ENCODE measurements around the gene TMPRSS11A.

DNA sequence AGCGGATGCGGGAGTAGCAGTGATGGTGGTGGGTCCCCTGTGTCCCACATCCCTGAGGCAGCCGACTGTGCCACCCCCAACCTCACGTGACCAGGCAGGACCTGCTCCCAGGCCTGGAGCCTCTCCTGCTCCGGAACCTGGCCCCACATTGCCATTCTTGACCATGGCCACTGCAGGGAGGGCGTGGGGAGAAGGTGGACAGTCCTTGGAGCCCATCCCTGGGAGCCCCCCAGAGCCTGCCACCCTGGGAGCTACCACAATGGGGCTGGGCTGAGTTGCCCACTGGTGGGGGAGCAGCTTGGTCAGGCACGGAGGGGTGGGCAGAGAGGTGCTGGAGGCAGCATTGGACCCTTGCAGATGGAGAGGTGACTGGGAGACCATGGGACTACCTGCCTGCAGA is 36.8 kb downstream of the TMPRSS11A start:
- TF ChIP-seq, protein P1, sequence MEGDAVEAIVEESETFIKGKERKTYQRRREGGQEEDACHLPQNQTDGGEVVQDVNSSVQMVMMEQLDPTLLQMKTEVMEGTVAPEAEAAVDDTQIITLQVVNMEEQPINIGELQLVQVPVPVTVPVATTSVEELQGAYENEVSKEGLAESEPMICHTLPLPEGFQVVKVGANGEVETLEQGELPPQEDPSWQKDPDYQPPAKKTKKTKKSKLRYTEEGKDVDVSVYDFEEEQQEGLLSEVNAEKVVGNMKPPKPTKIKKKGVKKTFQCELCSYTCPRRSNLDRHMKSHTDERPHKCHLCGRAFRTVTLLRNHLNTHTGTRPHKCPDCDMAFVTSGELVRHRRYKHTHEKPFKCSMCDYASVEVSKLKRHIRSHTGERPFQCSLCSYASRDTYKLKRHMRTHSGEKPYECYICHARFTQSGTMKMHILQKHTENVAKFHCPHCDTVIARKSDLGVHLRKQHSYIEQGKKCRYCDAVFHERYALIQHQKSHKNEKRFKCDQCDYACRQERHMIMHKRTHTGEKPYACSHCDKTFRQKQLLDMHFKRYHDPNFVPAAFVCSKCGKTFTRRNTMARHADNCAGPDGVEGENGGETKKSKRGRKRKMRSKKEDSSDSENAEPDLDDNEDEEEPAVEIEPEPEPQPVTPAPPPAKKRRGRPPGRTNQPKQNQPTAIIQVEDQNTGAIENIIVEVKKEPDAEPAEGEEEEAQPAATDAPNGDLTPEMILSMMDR (IDR thresholded peaks at IDR 0.05), result no peak
- no peak for TF ChIP-seq POLR2A (IDR thresholded peaks at IDR 0.05)
